GM21528 (cell line): Measurements from ENCODE around the gene CAMK1D.

Experiments
- ATAC-seq: cut with Tn5 transposase; IDR thresholded peaks from one replicate; pipeline ENCODE4 v1.9.1; 2021; ENCODE audit warnings: mild to moderate bottlenecking, moderate library complexity; ENCODE audit not compliant: unreplicated experiment, low FRiP score

CAMK1D gene

DNA sequence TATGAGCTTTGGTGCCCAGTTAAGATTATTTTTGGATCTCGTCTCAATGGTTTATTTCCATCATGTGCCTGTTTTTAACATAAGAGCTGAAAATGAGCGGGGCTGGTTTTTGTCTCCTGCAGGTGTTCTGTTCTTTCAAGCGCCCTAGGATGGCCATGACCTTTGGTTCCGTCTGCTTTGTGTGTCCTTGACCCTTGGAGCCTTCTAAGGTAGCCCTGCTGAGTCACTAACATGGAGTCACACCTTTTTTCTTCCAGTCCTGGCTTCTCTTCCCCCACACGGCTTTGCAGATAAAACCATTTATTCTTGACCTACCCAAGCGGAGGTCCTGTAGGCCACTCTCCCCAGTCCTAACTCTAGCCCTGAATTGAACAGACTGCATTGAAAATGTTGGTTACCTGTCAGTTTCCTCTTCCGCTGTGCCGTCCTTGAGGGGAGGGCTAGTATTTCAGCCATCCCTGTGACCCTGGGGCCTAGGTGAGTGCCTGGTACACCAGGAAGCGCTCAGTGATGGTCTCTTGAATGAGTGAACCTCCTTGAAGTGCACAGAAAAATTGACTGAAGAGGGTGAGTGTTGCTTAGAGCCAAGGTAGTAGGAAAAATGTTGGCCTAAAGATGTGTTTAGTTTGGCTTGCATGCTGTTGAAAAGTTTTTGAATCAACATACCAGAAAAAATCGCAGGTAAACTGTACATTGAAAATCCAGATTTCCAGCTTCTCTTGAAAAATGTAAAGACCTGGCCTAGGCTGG lies 48.0 kb downstream of the CAMK1D start:
- ATAC-seq, result no peak

DNA sequence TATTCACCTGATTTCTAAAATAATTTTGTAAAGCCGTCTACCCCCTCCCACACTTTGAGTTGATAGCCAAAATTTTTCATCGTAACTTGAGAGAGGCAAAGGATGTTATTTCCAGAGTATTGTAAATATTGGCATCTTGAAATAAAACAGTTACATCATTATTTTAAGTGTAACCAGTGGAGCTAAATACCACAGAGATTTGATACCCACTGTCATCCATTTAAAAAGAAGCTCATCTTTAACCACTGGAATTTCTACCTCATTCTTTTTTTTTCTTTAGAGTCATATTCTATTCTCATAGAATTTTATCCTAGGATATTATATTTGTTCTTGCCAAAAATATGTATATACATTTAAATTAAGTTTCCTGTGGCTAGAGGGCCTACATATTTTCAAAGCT lies 48.6 kb downstream of the CAMK1D start:
- no peak for ATAC-seq

DNA sequence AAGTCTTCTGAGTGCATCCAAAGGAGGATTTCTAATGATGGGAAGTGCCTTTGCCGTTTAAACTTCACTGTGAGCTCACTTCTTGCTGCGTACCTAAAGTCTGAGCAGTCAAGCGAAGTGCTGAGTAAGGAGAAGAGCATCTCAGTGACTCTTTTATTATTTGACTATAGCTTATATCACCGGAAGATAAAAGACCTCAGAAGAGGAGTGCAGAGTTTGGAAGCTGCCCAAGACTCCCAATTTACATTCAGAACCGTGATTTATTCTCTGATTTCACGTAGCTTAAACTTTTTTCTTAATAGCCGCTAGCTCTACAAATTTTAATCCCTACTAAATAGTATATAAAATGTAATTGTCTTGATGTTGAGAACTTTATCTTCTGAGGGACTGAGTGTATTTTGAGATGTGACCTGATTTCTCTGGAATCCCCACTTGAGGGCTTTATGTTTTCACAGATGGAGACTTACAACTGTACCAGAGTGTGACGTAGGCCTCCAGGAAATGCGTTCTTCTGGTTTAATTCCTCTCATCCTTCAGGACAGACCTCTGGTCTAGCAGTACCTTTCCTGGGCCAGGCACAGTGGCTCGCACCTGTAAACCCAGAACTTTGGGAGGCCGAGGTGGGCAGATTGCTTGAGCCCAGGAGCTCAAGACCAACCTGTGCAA lies 51.1 kb downstream of the CAMK1D start:
- ATAC-seq, result no peak

DNA sequence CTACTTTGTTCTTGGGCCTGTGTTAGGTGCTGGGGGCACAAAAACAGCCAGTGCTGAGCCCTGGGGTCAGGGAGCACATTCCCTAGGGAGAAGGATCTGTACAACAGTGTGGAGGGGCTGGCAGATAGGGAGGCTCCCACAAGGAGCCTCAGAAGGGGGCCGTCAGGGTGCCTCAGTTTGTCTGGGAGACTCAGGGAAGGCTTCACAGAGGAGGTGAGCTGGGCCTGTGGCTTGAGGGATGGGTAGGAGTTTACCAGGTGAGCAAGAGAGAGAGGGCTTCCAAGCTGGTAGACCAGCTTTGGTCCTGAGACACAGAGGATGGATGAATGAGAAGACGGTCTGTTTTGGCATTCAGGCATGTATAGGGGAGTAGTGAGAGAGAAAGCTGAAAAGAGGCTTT lies 52.1 kb downstream of the CAMK1D start:
- no peak for ATAC-seq

DNA sequence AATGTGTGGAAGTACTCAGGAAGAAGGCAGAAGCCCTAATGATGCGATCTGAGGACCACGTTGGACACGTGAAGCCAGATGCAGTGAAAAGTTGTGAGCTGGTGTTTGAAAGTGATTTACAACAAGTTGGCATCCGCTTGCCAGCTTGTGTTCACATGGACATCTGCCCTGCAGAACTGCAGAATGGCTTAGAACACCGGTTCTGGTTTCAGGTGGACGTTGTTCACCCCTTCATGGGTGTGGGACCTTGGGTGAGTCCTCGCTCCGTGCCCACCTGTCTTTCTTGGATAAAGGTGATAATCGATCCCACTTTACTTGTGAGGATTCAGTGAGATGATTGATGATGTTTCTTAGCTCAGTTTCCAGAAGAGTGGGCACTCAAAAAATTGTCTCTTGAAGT lies 53.8 kb downstream of the CAMK1D start:
- ATAC-seq, result no peak

DNA sequence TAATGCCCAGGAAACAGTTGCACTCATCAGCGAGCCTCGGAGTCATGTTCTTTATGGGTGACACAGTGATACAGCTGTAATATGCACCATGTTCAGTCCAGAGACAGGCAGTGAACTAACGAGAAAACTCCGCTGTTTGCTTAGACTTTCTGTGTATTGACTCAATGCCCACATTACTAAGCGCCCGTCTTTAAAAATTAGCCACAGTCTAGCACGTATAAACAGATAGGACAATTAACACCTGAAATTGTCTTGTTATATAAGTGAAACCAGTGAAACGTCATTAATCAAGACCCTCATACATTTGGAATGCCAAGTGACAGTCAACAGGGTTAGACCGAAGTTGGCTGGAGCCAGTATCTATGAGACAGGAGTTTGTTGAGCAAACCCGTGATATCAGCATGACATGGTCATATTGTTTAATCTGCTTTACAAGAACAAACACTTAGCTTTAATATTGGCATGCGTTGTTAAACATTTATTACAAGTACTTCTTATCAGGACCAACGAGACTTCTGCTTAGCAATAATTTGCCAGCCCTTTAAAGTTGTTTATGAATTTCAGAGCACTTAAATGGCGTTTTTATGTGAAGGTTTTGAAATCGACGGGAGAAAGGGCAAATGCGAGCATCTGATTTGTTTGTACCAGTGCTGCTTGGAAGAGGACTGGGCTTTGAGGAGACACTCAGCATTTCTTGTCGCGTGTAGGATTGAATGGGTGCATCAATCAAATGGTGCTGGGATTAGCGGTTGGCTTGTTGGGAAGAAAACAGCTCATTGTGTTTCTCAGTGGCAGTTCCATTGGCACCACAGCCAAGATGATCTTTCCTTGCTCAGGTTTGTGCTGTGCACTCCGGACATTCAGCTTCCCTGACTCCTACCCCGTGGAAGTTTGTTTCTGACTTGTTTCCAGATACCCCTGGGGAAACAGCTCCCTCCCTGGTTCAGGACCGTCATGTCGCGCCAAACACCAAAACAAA lies 56.3 kb downstream of the CAMK1D start:
- no peak for ATAC-seq

DNA sequence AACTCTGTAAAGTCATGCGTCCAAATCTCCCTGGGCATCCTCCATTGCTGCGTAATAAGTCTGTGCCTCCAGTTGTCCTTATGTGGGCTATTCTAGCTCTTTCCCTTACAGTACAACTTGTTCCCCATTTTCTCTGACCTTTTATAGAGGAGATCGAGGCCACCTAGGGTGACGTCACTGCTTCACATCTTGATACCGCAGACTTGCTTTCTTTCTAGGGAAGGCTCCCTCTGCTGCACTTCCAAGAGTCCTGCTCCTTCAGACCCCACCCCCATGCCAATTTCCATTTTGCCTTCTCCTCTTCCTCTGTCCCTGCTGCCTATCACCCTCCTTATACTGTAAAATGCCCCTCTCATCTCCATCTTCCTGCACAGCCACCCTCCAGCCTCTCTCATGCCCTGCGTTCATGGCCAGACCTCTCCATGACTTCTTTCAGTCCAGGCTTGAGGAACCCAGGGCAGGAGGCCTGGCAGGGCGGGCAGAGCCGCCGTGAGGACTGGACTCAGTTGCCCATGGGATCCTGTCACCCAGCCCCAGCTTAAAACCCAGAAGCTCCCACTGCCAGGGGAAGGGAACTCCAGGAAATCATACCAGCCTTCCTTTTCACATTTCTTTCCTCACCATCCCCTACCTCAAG lies 57.5 kb downstream of the CAMK1D start:
- ATAC-seq, result no peak

DNA sequence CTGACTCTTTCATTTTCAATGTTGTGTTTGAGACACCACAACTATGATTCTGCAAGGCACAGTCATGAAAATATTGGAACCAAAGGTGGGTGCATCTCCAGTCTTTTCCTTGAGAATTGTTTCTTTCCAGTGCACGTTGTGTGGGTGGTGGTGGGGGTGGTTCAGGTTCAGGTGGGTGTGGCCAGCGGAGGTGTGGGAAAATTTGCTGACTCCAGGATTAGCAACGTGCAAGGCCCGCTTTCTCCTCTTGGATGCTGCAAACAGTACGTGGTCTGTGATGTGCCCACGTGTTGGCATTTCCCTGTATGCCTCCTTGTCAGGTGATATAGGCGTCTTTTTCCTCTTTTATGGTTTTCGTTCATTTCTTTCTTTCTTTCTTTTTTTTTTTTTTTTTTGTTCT lies 59.1 kb downstream of the CAMK1D start:
- ATAC-seq, result no peak

DNA sequence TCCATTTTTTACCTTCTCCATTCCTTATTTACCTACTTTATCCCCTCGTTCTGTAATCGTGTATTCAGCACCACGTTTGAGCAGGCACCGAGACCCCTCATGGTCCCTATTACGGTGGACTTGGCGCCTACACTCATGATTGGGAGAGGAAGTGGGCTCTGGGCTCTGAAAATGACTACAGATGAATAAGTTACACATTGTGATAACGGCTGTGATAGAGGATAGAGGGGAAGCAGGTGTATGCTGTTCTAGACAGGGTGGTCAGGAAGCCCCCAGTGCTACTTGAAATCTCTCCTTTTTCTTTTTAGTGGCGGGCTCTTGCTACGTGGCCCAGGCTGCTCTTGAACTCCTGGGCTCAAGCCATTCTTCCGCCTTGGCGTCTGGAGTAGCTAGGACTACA lies 59.8 kb downstream of the CAMK1D start:
- no peak for ATAC-seq

DNA sequence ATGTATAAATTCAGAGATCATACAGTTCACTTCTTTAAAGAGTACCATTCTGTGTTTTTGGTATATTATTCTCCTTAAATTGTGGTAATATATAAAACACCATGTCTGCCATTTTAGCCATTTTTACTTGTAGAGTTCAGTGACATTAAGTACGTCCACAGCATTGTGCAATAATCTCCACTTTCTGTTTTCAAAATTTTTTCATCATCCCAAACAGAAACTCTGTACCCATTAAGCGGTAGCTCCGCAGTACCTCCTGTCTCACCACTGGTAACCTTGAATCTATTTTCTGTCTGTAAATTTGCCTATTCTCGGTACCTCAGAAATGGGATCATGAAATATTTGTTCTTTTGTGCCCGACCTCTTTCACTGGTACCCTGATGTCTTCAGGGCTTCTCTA lies 60.3 kb downstream of the CAMK1D start:
- ATAC-seq, result no peak

DNA sequence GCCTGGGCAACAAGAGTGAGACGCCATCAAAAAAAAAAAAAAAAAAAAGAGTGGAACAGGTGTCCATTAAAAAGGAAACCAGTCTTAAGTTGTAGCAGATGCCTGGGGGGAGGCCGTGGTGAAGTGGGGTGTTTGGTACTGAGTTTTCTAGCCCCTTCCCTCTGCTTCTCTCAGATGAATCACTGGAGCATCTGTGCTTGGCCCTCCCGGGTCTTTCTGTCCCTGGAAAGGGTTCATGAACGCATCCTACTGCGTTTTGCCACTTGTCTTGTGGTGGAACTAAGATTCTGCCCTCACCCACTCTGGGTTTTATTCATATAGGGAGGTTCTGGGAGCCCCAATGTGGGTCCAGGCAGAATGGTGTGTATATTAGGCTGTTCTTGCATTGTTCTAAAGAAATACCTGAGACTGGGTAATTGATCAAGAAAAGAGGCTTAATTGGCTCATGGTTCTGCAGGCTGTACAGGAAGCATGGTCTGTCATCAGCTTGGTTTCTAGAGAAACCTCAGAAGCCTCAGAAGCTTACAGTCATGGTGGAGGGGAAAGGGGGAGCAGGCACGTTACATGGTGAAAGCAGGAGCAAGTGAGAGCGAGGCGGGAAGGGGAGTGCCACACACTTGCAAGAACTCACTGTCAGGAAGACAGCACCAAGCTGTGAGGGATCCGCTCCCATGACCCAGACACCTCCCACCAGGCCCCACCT lies 63.5 kb downstream of the CAMK1D start:
- ATAC-seq, result no peak

DNA sequence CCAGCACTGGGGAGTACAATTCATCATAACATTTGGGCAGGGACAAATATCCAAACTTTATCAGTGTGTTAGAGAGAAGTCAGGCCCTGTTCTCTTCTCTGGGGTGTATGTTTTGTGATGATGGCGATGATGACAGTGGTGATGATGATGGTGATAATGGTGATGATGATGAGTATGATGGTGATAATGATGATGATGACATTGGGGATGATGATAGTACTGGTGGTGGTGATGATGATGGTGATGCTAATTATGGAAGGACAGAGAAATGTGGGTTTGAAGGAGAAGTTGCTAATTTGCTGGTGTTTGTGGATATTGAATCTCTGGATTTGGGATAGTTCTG lies 64.0 kb downstream of the CAMK1D start:
- ATAC-seq, result no peak

DNA sequence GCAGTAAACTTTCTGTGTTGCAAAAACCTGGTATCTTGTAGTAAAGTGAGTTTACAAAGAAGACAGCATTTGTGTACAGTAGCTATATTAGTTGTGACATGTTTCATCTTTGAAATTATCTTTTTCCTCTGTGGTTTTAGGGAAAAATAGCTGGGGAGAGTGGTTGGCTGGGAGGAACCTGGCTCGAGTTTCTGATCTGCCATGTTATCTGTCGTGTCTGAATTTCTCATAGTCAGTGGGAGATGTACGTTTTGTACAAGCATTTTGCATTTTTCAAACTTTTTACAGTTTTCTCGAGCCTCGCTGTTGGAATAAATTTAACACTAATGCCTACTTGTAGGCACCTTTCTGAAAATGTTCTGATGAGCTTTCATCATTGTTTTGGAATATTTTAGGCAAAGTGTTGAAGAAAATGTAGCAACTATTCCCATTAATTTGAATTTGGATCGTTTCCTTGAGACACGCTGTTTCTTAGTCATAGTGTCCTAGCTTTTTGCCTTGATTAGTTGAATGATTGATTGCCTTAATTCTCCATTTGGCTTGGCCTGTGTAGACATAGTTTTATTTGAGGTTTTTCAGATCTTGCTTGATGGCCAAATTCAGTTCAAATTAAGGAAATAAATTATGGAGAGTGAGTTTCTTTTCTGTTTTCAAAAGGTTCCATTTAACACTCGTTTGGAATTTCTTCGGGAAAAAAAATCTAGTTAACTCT lies 65.1 kb downstream of the CAMK1D start:
- ATAC-seq, result no peak

DNA sequence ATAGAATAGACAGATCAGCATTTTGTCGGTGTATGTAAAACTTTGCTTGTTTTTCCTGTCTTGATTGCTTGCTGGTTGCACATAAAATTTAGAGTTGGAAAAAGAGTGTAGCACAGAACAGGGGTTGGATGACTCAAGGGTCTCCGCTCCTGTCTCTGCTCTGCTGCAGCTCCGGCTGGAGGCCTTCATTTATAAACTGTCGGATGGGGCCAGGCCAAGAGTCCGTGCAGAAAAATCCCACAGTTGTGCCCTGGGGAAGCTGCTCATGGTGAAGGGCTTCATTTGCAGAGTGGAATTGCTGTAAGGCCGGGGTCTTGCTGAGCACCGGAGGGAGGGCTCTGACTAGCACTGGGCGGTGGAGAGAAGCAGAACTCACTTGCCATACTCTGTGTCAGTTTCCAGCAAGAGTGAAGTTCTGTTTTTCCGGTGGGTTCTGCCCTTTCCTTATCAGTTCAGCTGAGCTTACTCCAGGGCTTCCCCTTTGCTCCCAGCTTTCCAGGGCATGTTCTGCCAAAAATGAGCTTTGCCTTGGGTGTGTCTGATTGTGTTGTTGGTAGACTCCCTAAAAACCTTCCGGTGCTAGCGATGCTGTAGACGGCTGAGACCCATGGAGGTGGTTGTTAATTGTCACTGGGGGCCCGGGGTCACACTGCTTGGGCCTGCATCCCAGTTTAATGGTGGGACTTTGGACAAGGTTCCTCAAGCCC lies 67.2 kb downstream of the CAMK1D start:
- ATAC-seq, result no peak

DNA sequence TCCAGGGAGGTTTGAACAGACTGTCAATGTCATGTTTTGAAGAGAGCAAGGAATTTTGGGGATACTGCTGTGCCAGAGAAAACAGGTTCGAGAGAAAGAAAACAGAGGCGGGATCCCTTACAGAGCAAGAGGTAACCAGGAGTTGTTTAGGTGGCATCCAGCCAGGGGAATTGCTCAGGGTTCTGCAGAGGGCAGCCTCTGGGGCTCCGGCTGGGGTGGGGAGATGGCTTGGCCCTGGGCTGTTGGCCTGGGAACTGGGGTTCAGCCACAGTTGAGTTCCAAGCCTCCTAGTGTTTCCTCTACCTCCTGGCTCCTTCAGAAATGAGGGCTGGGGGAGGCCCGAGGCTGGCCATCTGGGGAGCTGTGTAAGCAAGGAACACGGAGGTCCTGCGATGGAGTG lies 68.0 kb downstream of the CAMK1D start:
- no peak for ATAC-seq

DNA sequence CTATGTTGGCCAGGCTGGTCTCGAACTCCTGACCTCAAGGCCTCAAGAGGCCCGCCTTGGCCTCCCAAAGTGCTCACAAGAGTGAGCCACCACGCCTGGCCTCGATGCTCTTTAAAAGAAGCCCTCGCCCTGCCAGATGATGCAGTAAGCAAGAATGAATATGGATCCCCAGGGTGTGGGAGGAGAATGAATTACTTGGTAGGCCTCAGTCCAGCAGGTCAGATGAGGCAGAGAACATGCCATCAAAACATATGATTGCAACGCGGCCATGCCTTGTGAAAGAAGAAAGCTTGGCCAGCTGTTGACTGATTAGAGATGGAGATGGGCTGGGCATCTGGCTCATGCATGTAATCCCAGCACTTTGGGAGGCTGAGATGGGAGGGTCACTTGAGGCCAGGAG lies 68.7 kb downstream of the CAMK1D start:
- ATAC-seq, result no peak

DNA sequence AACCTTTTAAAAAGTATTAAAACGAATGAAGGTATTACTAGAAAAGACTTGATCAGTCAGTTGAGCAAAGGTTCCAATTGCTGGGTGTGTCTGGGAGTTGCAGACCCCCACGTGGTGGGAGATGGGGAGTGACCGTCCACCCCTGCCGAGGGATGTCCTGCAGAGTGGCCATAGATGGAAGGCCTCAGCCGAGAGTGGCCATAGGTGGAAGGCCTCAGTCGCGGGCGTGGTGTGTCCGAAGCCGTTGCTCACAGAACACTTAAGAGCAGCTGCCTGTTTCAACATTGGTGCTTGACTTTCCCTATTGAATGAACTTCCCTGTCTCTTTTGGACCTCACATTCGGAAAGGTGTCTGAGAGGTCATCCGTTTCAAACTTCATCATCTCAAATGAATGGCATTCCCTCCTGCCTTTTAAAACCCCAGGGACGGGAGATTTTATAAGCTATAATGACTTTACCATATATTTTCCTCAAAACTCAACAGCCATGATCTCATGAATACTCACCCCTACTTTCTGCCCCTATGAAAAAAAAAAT lies 69.4 kb downstream of the CAMK1D start:
- no peak for ATAC-seq

DNA sequence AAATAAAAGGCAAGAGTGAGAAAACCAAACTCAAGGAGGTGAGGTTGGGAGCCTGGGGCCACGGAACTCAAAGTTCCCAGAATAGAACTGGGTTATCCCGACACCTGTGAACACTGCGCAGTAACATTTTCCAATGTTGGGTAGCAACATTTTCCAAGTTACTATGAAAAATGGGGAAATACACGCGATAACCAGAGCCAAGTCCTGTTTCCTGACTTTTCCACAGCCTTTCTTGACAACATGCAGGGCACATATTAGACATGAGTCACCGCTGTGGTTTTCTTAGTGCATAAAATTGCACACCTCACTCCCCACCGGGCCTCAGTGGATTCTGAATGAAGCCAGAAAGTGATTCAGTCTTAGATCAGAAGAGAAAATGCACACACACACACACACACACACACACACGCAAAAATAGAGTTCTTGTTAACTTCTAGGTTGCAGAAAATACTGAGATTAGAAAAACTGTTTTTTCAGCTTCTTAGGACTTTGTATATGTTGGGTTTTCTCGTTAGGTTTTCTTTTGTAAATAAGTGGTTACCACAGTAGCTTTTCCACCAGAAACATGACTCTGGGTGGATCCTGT lies 70.0 kb downstream of the CAMK1D start:
- no peak for ATAC-seq
